ENCODE measurements around the gene REL. TPM values are rescaled to one million over a fixed set of nuclear protein-coding genes. Genes with fewer than 3 reads are reported as not detected.
"Not testable (repeated sequence)": the region's sequence is repeated elsewhere in the genome, so short reads cannot be mapped to it uniquely, and the experiment has no call there.

REL gene
- total RNA-seq, 2 experiments from 2014 or later: 49.9 to 81.1 TPM

GRCh38 chr2:60926741-60927552 lies 45.6 kb downstream of the REL start:
- ChIA-PET POLR2A (interaction anchor here (0.7 to 1.4 kb wide), 4 partner anchors 8 to 176 kb away, joined by 3 read pairs; no protein-coding TSS in a partner anchor), CTCF (ENCODE audit: unreplicated experiment) (no interaction called here)
- intact Hi-C loops (cut with micrococcal nuclease; ENCODE audit: unreplicated experiment): no loop called here
- TF ChIP-seq CTCF (conservative IDR thresholded peaks at IDR 0.05; ENCODE audit: low read length) (no peak), EZH2phosphoT487 (IDR thresholded peaks at IDR 0.05; ENCODE audit: borderline replicate concordance, low read depth, low read length) (no peak)
- Histone ChIP-seq H3K9me2 (ENCODE audit: insufficient read depth, low read length) (no peaks in the 10 kb centered on the region), H3K9me3 (ENCODE audit: low read length) (peaks cover 11% of the 10 kb centered on the region; the same call in 1 of the 2 replicates), H3K36me3 (ENCODE audit: insufficient read depth, low read length) (peaks cover 84% of the 10 kb centered on the region), H3K4me1 (ENCODE audit: insufficient read depth, low read length, poor library complexity, severe bottlenecking) (no peaks in the 10 kb centered on the region), H4K20me1 (ENCODE audit: insufficient read depth, low read length) (no peaks in the 10 kb centered on the region), H3K79me2 (ENCODE audit: insufficient read depth, low read depth, low read length) (peaks cover 29% of the 10 kb centered on the region; the same call in 1 of the 2 replicates), H2AFZ (ENCODE audit: low read length) (no peak overlapping the region), H3K4me2 (ENCODE audit: low read length) (no peak overlapping the region), H3K4me3 (ENCODE audit: low read depth, low read length, poor library complexity, severe bottlenecking) (no peak overlapping the region), H3K27ac (ENCODE audit: low read depth, low read length, poor library complexity, severe bottlenecking) (no peak overlapping the region)
- DNase-seq (ENCODE audit: low spot score): no peak
- no TSS peak for BruUV-seq (replicated peaks)

- H3K4me3 ChIP-seq (ENCODE audit: low read depth, low read length, poor library complexity, severe bottlenecking); H3K4me2 ChIP-seq (ENCODE audit: low read length); H2AFZ ChIP-seq (ENCODE audit: low read length); H3K27ac ChIP-seq (ENCODE audit: low read depth, low read length, poor library complexity, severe bottlenecking); H3K9me2 ChIP-seq (ENCODE audit: insufficient read depth, low read length); intact Hi-C loops (cut with micrococcal nuclease; ENCODE audit: unreplicated experiment); CTCF ChIA-PET (ENCODE audit: unreplicated experiment); H3K4me1 ChIP-seq (ENCODE audit: insufficient read depth, low read length, poor library complexity, severe bottlenecking); H4K20me1 ChIP-seq (ENCODE audit: insufficient read depth, low read length); H3K9me3 ChIP-seq (ENCODE audit: low read length); DNase-seq (ENCODE audit: low spot score); BruUV-seq (replicated peaks): not testable (repeated sequence)
- POLR2A ChIA-PET: interaction anchor here (0.6 to 1.7 kb wide), 2 partner anchors 9 to 36 kb away, joined by 3 read pairs; no protein-coding TSS in a partner anchor
- Histone ChIP-seq H3K79me2 (ENCODE audit: insufficient read depth, low read depth, low read length) (peaks cover 40% of the 10 kb centered on the region; the same call in 1 of the 2 replicates), H3K36me3 (ENCODE audit: insufficient read depth, low read length) (peaks cover 84% of the 10 kb centered on the region)
Observed at GRCh38 chr2:60932061-60932460, 50.7 kb downstream of the REL start.

- Histone ChIP-seq H3K36me3 (ENCODE audit: insufficient read depth, low read length) (peaks cover 84% of the 10 kb centered on the region), H3K4me1 (ENCODE audit: insufficient read depth, low read length, poor library complexity, severe bottlenecking) (no peaks in the 10 kb centered on the region), H2AFZ (ENCODE audit: low read length) (no peak overlapping the region), H3K4me3 (ENCODE audit: low read depth, low read length, poor library complexity, severe bottlenecking) (no peak overlapping the region), H3K9me3 (ENCODE audit: low read length) (no peaks in the 10 kb centered on the region; the same call in 1 of the 2 replicates), H3K9me2 (ENCODE audit: insufficient read depth, low read length) (no peaks in the 10 kb centered on the region), H3K4me2 (ENCODE audit: low read length) (no peak overlapping the region), H4K20me1 (ENCODE audit: insufficient read depth, low read length) (no peaks in the 10 kb centered on the region), H3K79me2 (ENCODE audit: insufficient read depth, low read depth, low read length) (peaks cover 40% of the 10 kb centered on the region; the same call in 1 of the 2 replicates), H3K27ac (ENCODE audit: low read depth, low read length, poor library complexity, severe bottlenecking) (no peak overlapping the region)
- BruUV-seq (replicated peaks): TSS peak; percentile 50
- TF ChIP-seq CTCF (conservative IDR thresholded peaks at IDR 0.05; ENCODE audit: low read length): no peak
- TF ChIP-seq EZH2phosphoT487 (IDR thresholded peaks at IDR 0.05; ENCODE audit: borderline replicate concordance, low read depth, low read length): no peak
- ChIA-PET CTCF (ENCODE audit: unreplicated experiment) (no interaction called here), POLR2A (interaction anchor here (1.1 to 1.7 kb wide), 2 partner anchors 10 to 17 kb away, joined by 3 read pairs; no protein-coding TSS in a partner anchor)
- no peak for DNase-seq (ENCODE audit: low spot score)
- intact Hi-C loops (cut with micrococcal nuclease; ENCODE audit: unreplicated experiment): no loop called here
Observed at GRCh38 chr2:60932954-60933353, 51.6 kb downstream of the REL start.

Measured in OCI-LY7 (cell line).